Sigmoid colon (tissue), 7 donors: ENCODE results near the gene OPRL1. TPM values are rescaled to one million over a fixed set of nuclear protein-coding genes. Genes with fewer than 3 reads are reported as not detected.
A peak's percentile ranks its signal among the peaks of the same experiment; 100 is the strongest.

Experiments
- DNase-seq: peaks from one replicate; pipeline ENCODE4 v3.0.0-alpha.2; 2019
- H3K27ac ChIP-seq, 4 donors: fragments of 200-600 bp; sonication (generic); one replicate each; pipeline ENCODE4 v1.5.1; 2016 to 2019; ENCODE audit warnings: mild to moderate bottlenecking in 1 of 4
- H3K27me3 ChIP-seq, 3 donors: fragments of 200-600 bp; sonication (generic); one replicate each; pipeline ENCODE4 v1.5.1; 2019; ENCODE audit warnings: mild to moderate bottlenecking in 1 of 3
- H3K36me3 ChIP-seq, 4 donors: fragments of 200-600 bp; sonication (generic); one replicate each; pipeline ENCODE4 v1.5.1; 2016 to 2019
- H3K4me1 ChIP-seq, 4 donors: fragments of 200-600 bp; sonication (generic); one replicate each; pipeline ENCODE4 v1.5.1; 2017 to 2019
- H3K4me3 ChIP-seq, 4 donors: fragments of 200-600 bp; sonication (generic); one replicate each; pipeline ENCODE4 v1.5.1; 2017 to 2019; ENCODE audit warnings: mild to moderate bottlenecking in 2 of 4, moderate library complexity in 1 of 4
- H3K9me3 ChIP-seq, 4 donors: fragments of 200-600 bp in 3 of 4; sonication (generic) in 3 of 4; one replicate each; pipeline versions ENCODE4 v1.5.1 to v1.6.1; 2013 to 2019
- CTCF ChIP-seq, 4 experiments: fragments of 450-650 bp in 3 of 4; fragments of 200-600 bp in 1 of 4; IDR thresholded peaks; one replicate each; pipeline ENCODE4 v1.5.1; 2016 to 2019; ENCODE audit warnings: antibody characterized with exemption in 4 of 4, mild to moderate bottlenecking in 3 of 4, moderate library complexity in 2 of 4
- EP300 ChIP-seq, 4 donors: sonication (generic); formaldehyde crosslinking; IDR thresholded peaks; one replicate each; pipeline ENCODE4 v1.6.1; 2017; ENCODE audit warnings: antibody characterized with exemption in 4 of 4
- POLR2A ChIP-seq, 2 donors: fragments of 450-650 bp; IDR thresholded peaks; one replicate each; pipeline ENCODE4 v1.6.1; 2016; ENCODE audit warnings: antibody characterized with exemption in 2 of 2, mild to moderate bottlenecking in 2 of 2, moderate library complexity in 2 of 2
- POLR2AphosphoS5 ChIP-seq, 4 donors: sonication (generic); formaldehyde crosslinking; IDR thresholded peaks; one replicate each; pipeline ENCODE4 v1.6.1; 2017; ENCODE audit warnings: antibody characterized with exemption in 4 of 4
- WGBS, 2 donors: extraction: QIAGEN DNeasy Blood & Tissue Kit; methylation state at CpG; one replicate each; pipeline ENCODE4 v1.1.7; 2013; 5-methylcytosine and 5-hydroxymethylcytosine counted together
- intact Hi-C: fragments of 100-400 bp; cut with DNase I; formaldehyde crosslinking; loops from one replicate; pipeline ENCODE4 v1.15.1; 2023
- polyA plus RNA-seq, 3 donors: library from polyadenylated mRNA; stranded (reverse); fragments of 200-250 nt; gene quantifications; one replicate each; pipeline ENCODE4 v1.2.3, GENCODE V29; 2013
- total RNA-seq, 4 donors: library from RNA; depleted of rRNA; stranded (reverse); fragments of >200 nt; gene quantifications; one replicate each; pipeline ENCODE4 v1.1.0, GENCODE V29; 2016
- donor health status: healthy with polysubstance abuse.
- donor health status: Bipolar disorder and iron deficiency.
- donor health status: healthy.

The OPRL1 gene
- total and polyA plus RNA-seq, 7 donors = under 0.01 to 2.2 (median 0.89) TPM; not detected in 1

- H3K27me3 ChIP-seq = peaks cover 23 to 76% (median 63%) of the 10 kb centered on the region in 3 donors
- intact Hi-C loops = no loop called here
Observed at GRCh38 chr20:64100566-64100888, 20.6 kb downstream of the OPRL1 start.

GRCh38 chr20:64100946-64101688 lies 21.2 kb downstream of the OPRL1 start:
- no peak for TF ChIP-seq POLR2AphosphoS5 (IDR thresholded peaks at IDR 0.05)
- no peak for TF ChIP-seq CTCF (IDR thresholded peaks at IDR 0.05)
- no peak for TF ChIP-seq EP300 (IDR thresholded peaks at IDR 0.05)
- TF ChIP-seq POLR2A (IDR thresholded peaks at IDR 0.05) = no peak
- H3K4me1 ChIP-seq = peaks cover 0 to 12% (median 10%) of the 10 kb centered on the region in 4 donors
- no peak for DNase-seq
- no peaks in the 10 kb centered on the region for H3K9me3 ChIP-seq
- no peak overlapping the region for H3K27ac ChIP-seq
- intact Hi-C loops = no loop called here
- no peak overlapping the region for H3K4me3 ChIP-seq
- whole genome bisulfite sequencing, 2 donors = 69 to 89% methylated on average over 9 of the region's 9 CpGs
- H3K27me3 ChIP-seq = peaks cover 23 to 70% (median 57%) of the 10 kb centered on the region in 3 donors
- no peaks in the 10 kb centered on the region for H3K36me3 ChIP-seq

More at GRCh38 chr20:64100566-64100888, 20.6 kb downstream of the OPRL1 start:
- WGBS, 2 donors = 48 to 70% methylated on average over 4 of the region's 4 CpGs
- Histone ChIP-seq H3K4me1 (peaks cover 0 to 12% (median 10%) of the 10 kb centered on the region in 4 donors), H3K9me3 (no peaks in the 10 kb centered on the region), H3K36me3 (no peaks in the 10 kb centered on the region), H3K4me3 (no peak overlapping the region), H3K27ac (no peak overlapping the region)
- no peak for DNase-seq
- TF ChIP-seq POLR2AphosphoS5 (IDR thresholded peaks at IDR 0.05) (no peak), EP300 (IDR thresholded peaks at IDR 0.05) (no peak), POLR2A (IDR thresholded peaks at IDR 0.05) (no peak), CTCF (IDR thresholded peaks at IDR 0.05) (no peak)

GRCh38 chr20:64101731-64102621 lies 22.1 kb downstream of the OPRL1 start:
- TF ChIP-seq CTCF (IDR thresholded peaks at IDR 0.05) = peak in 3 of 4 experiments; percentile 11 to 54 (median 22)
- no peak for TF ChIP-seq POLR2AphosphoS5 (IDR thresholded peaks at IDR 0.05)
- H3K36me3 ChIP-seq = no peaks in the 10 kb centered on the region
- H3K27me3 ChIP-seq = peaks cover 23 to 65% (median 54%) of the 10 kb centered on the region in 3 donors
- peak overlapping the region in 3 of 4 donors; percentile 7 to 41 (median 37) for H3K4me3 ChIP-seq
- H3K27ac ChIP-seq = no peak overlapping the region
- H3K9me3 ChIP-seq = no peaks in the 10 kb centered on the region
- DNase-seq = no peak
- 5 to 6% methylated on average over 64 of the region's 64 CpGs for WGBS, 2 donors
- intact Hi-C loops = no loop called here
- peaks cover 0 to 12% (median 10%) of the 10 kb centered on the region in 4 donors for H3K4me1 ChIP-seq

- WGBS, 2 donors = 18 to 21% methylated on average over 30 of the region's 30 CpGs
- peaks cover 23 to 62% (median 54%) of the 10 kb centered on the region in 3 donors for H3K27me3 ChIP-seq
- no peak for DNase-seq
- H3K27ac ChIP-seq = no peak overlapping the region
- no peaks in the 10 kb centered on the region for H3K36me3 ChIP-seq
- intact Hi-C loops = no loop called here
- TF ChIP-seq EP300 (IDR thresholded peaks at IDR 0.05) (no peak), CTCF (IDR thresholded peaks at IDR 0.05) (no peak), POLR2A (IDR thresholded peaks at IDR 0.05) (no peak)
- no peaks in the 10 kb centered on the region for H3K9me3 ChIP-seq
- H3K4me3 ChIP-seq = peak overlapping the region in 2 of 4 donors; percentile 37 to 41
- peaks cover 0 to 12% (median 10%) of the 10 kb centered on the region in 4 donors for H3K4me1 ChIP-seq
Observed at GRCh38 chr20:64102647-64103354, 22.9 kb downstream of the OPRL1 start.
